ENCODE data around the gene EHBP1L1.
A peak's percentile ranks its signal among the peaks of the same experiment; 100 is the strongest.

Gene EHBP1L1

DNA sequence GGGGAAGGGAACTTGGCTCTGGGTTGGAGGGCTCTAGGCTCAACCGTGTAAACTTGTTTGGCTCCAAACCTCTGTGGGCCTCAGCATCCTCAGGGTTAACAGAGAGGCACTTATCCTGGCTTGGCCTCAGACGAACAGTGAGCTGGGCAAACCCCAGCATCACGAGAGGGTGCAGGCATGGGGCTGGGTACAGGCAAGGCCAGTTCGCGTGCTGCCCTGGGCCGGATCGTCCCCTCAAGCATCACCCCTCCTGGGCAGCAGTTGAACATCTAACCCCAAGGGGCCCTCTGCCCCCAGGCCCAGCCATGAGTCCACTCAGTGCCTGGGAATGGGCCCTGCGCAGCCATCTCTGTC is 1.9 kb downstream of the EHBP1L1 start:
- Mint-ChIP-seq H3K4me3 (peak overlapping the region; percentile 85), H3K9me3 (no peaks in the 10 kb centered on the region), H3K27me3 (no peaks in the 10 kb centered on the region), H3K27ac (peak overlapping the region; percentile 69), H3K36me3 (peaks cover 46% of the 10 kb centered on the region), H3K4me1 (peaks cover 56% of the 10 kb centered on the region)
- ATAC-seq: no peak

DNA sequence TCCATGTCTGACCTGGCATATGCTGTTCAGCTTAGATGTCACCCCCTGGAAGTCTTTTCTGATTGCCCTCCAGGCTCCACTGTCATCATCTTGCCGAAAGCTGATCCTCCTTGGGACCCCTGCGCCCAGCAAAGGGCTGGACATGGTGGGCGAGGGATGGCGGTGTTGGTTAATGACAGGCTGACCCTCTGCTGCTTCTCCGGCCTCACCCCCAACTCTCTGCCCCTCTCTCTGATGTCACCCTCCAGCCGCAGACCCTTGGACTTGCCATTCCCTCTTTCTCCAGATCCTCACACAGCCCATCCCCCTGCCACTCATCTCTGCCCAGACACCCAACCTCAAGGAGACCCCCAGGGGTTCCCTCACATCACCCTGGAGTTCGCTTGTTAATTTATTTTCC is 2.3 kb downstream of the EHBP1L1 start:
- H3K4me1 Mint-ChIP-seq: peaks cover 56% of the 10 kb centered on the region
- peaks cover 50% of the 10 kb centered on the region for H3K36me3 Mint-ChIP-seq
- peak overlapping the region; percentile 85 for H3K4me3 Mint-ChIP-seq
- no peaks in the 10 kb centered on the region for H3K9me3 Mint-ChIP-seq
- no peaks in the 10 kb centered on the region for H3K27me3 Mint-ChIP-seq
- no peak for ATAC-seq
- peak overlapping the region; percentile 69 for H3K27ac Mint-ChIP-seq

DNA sequence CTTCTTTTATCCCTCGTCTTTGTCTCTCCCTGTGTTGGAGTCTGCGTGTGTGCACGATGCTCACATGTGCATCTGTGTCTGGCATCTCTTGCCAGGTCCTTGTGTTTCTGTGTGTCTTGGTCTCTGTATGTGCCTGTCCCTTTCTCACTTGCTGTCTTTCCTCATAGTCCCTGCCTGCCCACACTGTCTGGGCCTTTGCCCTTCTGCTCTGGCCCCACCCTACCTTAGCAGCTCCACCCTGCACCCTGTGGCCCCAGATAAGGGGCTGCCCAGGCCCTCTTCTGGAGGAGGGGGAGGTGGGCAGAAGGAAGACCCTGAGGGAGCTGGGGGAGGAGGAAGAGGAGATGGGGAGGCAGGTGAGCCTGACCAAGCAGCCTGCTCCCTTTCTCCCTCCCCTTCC is 2.8 kb downstream of the EHBP1L1 start:
- H3K27me3 Mint-ChIP-seq: no peaks in the 10 kb centered on the region
- H3K27ac Mint-ChIP-seq: peak overlapping the region; percentile 69
- ATAC-seq: no peak
- H3K36me3 Mint-ChIP-seq: peaks cover 55% of the 10 kb centered on the region
- peak overlapping the region; percentile 85 for H3K4me3 Mint-ChIP-seq
- H3K9me3 Mint-ChIP-seq: no peaks in the 10 kb centered on the region
- peaks cover 54% of the 10 kb centered on the region for H3K4me1 Mint-ChIP-seq

DNA sequence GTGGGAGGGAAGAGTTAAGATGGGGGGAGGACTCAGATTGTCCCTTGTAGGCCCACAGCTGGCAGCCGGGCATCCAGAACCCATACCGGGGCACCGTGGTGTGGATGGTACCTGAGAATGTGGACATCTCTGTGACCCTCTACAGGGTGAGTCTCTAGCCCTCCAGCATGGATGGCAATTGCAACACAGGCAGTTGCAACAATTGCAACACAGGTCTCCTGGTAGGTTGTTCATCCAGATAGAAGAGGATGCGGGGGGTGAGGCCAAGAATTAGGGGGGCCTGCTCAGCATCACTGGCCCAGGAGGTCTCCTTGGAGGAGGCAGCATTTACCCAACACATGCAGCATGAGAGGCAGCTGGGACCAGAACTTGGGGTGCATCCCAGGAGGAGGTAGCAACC is 3.4 kb downstream of the EHBP1L1 start:
- Mint-ChIP-seq H3K4me1 (peaks cover 54% of the 10 kb centered on the region), H3K9me3 (no peaks in the 10 kb centered on the region), H3K27me3 (no peaks in the 10 kb centered on the region), H3K4me3 (no peak overlapping the region), H3K36me3 (peaks cover 57% of the 10 kb centered on the region), H3K27ac (peak overlapping the region; percentile 69)
- no peak for ATAC-seq

DNA sequence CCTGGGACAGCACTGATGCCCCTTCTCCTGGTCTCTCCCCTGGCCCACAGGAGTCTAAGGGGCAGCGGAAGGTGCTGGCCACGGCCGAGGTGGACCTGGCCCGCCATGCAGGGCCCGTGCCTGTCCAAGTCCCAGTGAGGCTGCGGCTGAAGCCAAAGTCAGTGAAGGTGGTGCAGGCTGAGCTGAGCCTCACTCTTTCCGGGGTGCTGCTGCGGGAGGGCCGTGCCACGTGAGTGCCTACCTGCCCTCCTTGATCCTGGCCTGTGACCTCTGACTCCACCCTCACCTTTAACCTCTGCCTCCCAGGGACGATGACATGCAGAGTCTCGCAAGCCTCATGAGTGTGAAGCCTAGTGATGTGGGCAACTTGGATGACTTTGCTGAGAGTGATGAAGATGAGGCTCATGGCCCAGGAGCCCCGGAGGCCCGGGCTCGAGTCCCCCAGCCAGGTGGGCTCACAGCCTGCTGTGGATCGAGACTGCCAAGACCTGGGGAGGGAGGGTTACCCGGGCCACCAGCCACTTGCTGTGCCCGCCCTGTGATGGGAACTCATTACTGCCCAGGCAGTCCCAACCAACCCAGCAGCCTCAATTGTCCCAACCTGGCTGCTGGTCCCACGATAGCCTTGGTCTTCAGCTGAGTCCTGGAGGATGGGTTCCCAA is 4.3 kb downstream of the EHBP1L1 start:
- ATAC-seq: no peak

DNA sequence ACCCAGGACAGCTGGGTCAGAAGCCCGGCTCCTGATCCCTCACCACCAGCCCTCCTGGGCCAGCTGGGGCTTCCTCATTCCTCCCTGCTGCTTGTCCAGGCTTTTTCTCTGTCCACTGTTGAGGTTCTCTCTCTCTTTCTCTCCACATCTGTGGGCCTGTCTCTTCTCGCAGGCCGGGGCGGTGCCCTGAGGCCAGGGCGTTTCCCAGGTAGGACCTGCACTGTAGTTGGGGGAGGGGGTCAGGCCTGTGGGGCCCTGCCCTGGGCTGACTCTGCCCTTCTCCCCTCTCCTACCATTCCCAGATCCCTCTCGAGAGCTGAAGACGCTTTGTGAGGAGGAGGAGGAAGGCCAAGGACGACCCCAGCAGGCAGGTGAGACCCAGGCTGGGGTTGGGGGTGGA is 4.9 kb downstream of the EHBP1L1 start:
- H3K4me3 Mint-ChIP-seq: no peak overlapping the region
- H3K27ac Mint-ChIP-seq: peak overlapping the region; percentile 48
- no peaks in the 10 kb centered on the region for H3K9me3 Mint-ChIP-seq
- no peaks in the 10 kb centered on the region for H3K27me3 Mint-ChIP-seq
- H3K36me3 Mint-ChIP-seq: peaks cover 64% of the 10 kb centered on the region
- no peak for ATAC-seq
- peaks cover 52% of the 10 kb centered on the region for H3K4me1 Mint-ChIP-seq

More for the DNA sequence above, 4.3 kb downstream of the EHBP1L1 start:
- Mint-ChIP-seq H3K4me3 (no peak overlapping the region), H3K9me3 (no peaks in the 10 kb centered on the region), H3K27me3 (no peaks in the 10 kb centered on the region), H3K4me1 (peaks cover 50% of the 10 kb centered on the region), H3K36me3 (peaks cover 60% of the 10 kb centered on the region), H3K27ac (peak overlapping the region; percentile 48)

DNA sequence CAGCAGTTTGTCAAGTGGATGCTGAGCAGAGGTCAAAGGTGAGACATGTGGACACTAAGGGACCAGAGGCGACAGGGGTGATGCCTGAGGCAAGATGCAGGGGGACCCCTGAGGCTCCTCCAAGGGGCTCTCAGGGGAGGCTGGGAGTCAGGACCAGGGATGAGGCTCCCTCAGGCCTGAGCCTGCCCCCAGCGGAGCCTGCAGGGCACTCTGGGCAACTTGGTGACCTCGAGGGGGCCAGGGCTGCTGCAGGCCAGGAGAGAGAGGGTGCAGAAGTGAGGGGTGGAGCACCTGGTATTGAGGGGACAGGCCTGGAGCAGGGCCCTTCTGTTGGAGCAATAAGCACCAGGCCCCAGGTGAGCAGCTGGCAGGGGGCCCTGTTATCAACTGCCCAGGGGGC is 6.1 kb downstream of the EHBP1L1 start:
- no peak for ATAC-seq
- Mint-ChIP-seq H3K27ac (peak overlapping the region; percentile 38), H3K4me3 (no peak overlapping the region), H3K4me1 (peaks cover 58% of the 10 kb centered on the region), H3K36me3 (peaks cover 76% of the 10 kb centered on the region), H3K9me3 (no peaks in the 10 kb centered on the region), H3K27me3 (no peaks in the 10 kb centered on the region)

DNA sequence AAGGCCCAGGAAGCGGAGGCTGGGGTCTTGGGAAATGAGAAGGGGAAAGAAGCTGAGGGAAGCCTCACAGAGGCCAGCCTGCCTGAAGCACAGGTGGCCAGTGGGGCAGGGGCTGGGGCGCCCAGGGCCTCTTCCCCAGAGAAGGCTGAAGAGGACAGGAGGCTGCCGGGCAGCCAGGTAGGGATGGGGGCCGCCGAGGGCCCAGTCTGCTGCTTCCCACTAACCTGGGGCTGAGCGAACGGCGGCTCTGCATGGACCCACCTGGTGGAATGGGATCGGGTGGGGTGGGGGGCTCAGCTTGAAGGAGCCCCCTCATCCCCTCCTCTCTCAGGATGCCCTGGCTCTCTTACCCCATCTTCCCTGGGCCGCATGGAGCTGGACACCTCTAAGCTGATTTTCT is 7.7 kb downstream of the EHBP1L1 start:
- H3K4me1 Mint-ChIP-seq: peaks cover 61% of the 10 kb centered on the region
- no peaks in the 10 kb centered on the region for H3K27me3 Mint-ChIP-seq
- H3K27ac Mint-ChIP-seq: peak overlapping the region; percentile 38
- ATAC-seq: no peak
- no peaks in the 10 kb centered on the region for H3K9me3 Mint-ChIP-seq
- no peak overlapping the region for H3K4me3 Mint-ChIP-seq
- H3K36me3 Mint-ChIP-seq: peaks cover 70% of the 10 kb centered on the region

DNA sequence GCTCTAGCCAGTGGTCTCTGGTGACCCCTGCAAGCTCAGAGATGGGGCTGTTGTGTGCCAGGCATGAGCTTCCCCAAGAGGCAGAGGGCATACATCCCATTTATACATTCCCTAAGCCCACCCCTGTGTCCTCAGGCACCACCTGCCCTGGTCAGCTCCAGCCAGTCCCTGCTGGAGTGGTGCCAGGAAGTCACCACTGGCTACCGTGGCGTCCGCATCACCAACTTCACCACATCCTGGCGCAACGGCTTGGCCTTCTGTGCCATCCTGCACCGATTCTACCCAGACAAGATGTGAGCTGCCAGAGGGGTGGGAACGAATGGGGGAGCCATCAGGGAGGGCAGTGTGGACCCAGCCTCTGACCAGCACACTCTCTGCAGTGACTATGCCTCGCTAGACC is 8.3 kb downstream of the EHBP1L1 start:
- no peaks in the 10 kb centered on the region for H3K27me3 Mint-ChIP-seq
- no peak for ATAC-seq
- no peaks in the 10 kb centered on the region for H3K9me3 Mint-ChIP-seq
- H3K4me1 Mint-ChIP-seq: peaks cover 61% of the 10 kb centered on the region
- H3K36me3 Mint-ChIP-seq: peaks cover 65% of the 10 kb centered on the region
- peak overlapping the region; percentile 24 for H3K27ac Mint-ChIP-seq
- H3K4me3 Mint-ChIP-seq: no peak overlapping the region

DNA sequence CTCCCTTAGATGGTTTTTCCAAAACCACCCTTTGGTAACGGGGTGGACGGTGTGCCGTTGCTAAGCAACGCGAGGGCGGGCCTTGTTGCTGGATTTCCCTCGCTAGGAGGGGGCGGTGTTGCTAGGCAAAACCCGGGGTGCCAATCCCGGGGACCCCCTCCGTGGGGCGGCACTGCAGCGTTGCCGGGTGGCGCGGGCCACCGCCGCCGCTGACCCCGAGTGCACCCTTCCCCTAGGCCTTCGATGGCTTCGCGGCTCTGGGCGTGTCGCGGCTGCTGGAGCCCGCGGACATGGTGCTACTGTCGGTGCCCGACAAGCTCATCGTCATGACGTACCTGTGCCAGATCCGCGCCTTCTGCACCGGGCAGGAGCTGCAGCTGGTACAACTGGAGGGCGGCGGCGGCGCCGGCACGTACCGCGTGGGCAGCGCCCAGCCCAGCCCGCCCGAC is 8.9 kb downstream of the EHBP1L1 start:
- H3K4me1 Mint-ChIP-seq: peaks cover 67% of the 10 kb centered on the region
- H3K9me3 Mint-ChIP-seq: no peaks in the 10 kb centered on the region
- H3K36me3 Mint-ChIP-seq: peaks cover 60% of the 10 kb centered on the region
- H3K27me3 Mint-ChIP-seq: no peaks in the 10 kb centered on the region
- ATAC-seq: no peak
- H3K27ac Mint-ChIP-seq: peak overlapping the region; percentile 24
- no peak overlapping the region for H3K4me3 Mint-ChIP-seq

DNA sequence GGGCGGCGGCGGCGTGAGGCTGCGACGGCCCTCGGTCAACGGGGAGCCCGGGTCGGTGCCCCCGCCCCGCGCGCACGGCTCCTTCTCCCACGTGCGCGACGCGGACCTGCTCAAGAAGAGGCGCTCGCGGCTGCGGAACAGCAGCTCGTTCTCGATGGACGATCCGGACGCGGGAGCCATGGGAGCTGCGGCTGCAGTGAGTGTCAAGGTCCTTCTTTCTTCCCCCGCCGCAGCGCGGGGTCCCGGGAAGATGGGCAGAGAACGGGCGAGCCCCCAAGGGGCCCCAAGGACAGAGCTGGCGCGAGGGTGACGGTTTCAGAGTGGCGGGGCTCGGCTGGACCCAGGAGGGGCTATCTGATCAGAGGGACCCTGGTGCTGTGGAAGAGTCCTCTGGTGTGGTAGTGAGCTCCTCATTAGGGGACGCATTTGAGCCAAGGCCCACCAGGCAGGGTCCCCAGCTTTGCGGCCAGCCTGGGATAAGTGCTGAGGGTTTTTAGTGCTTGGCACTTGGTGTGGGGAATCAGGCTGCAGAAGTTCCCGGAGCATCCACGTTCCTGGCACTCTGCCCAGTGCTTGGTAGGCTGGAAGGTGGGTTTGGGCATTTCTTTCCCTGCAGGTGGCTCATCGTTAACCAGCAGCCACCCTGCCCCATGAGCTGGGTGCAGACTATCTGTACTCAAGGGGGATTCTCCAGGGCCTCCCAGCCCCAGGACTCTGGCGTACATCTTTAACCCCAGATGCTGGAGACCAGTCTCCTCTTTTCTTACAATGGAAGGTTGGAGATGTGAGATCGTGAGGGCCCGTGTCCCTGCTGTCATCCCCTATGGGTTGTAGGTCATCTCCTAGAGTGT is 9.8 kb downstream of the EHBP1L1 start:
- Mint-ChIP-seq H3K27ac (peak overlapping the region; percentile 98), H3K36me3 (peaks cover 59% of the 10 kb centered on the region), H3K9me3 (no peaks in the 10 kb centered on the region), H3K27me3 (no peaks in the 10 kb centered on the region), H3K4me1 (peaks cover 76% of the 10 kb centered on the region), H3K4me3 (peak overlapping the region; percentile 42)
- no peak for ATAC-seq

DNA sequence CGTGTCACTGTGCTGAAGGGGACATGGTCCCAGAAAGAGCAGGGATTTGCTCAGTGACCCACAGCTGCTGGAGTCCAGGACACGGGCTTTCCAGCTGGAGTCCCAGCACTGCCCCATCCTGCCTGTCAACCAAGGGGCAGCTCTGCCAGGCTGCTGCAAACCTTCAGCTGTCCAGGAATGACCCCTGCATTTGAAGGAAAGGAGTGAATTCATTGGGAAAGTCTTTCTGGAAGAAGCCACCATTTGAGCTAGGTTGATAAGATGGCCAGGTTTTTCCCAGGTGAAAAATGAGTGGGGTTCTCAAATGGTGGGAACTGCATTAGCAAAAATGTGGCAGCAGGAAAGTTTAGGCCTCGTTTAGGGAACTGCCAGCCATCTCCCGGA is 10.4 kb downstream of the EHBP1L1 start:
- ATAC-seq: no peak
- peak overlapping the region; percentile 98 for H3K27ac Mint-ChIP-seq

DNA sequence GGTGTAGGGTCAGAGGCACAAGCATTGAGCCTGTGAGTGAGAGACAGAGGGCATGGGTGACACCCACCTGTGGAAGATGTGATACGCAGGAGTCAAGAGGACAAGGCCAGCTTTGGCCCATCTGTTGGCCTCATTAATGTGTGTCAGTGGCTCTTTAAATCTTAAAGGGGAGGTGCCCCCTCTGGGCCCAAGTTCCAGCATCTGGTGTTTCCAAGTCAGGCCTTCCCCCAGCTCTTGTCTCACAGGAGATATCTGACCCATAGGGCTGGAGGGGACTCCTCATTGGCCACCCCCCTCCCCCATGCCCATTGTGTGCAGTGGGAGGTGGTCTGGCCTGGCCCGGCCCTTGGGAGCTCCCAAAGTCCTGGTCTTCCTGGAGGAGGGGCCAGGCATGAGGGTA is 10.8 kb downstream of the EHBP1L1 start:
- ATAC-seq: no peak
- Mint-ChIP-seq H3K4me3 (no peak overlapping the region), H3K36me3 (peaks cover 59% of the 10 kb centered on the region), H3K27me3 (no peaks in the 10 kb centered on the region), H3K9me3 (no peaks in the 10 kb centered on the region), H3K27ac (peak overlapping the region; percentile 98), H3K4me1 (peaks cover 75% of the 10 kb centered on the region)

More for the DNA sequence above, 10.4 kb downstream of the EHBP1L1 start:
- Mint-ChIP-seq H3K9me3 (no peaks in the 10 kb centered on the region), H3K4me1 (peaks cover 76% of the 10 kb centered on the region), H3K4me3 (peak overlapping the region; percentile 42), H3K27me3 (no peaks in the 10 kb centered on the region), H3K36me3 (peaks cover 59% of the 10 kb centered on the region)

DNA sequence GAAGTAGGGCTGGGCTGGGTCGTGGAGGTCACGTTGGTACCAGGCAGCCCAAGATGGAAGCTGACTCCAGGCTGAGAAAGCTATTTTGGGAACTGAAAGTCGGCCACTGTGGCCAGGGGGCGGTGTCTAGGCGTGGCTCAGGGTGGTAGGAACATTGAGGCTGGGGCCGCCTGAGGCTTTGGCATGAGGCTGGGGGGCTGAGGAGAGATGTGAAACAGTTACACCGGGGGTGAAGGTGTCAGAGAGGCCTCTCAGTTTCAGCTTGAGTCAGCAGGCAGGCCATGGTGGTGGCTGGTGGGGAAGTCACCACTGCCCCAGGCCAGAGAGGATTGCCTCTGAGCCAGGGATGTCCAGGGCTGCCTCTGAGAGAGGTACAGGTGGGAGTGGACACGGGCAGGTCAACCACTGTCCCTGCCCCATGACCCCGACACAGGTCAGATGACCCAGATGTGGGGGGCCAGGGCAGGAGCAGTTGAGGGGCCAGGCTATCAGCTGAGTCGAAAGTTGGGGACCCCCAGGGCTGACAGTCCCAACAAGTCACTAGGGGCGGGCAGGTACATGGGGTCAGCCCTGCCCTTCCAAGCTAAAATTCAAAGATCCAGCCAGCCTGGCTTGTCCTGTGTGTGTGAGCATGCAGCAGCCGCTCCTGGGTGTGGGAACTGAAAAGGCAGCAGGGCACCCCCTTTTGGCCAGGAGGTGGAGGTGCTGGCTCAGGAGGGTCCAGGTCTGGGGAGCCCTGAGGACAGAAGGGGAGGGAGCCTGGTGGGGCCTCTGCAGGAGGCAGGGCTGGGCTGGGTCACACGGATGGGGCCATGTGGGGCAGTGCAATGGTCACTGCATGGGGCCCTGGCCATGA is 12.6 kb downstream of the EHBP1L1 start:
- peak; percentile 91 for ATAC-seq
- Mint-ChIP-seq H3K4me3 (peak overlapping the region; percentile 61), H3K36me3 (peaks cover 50% of the 10 kb centered on the region), H3K27me3 (no peaks in the 10 kb centered on the region), H3K4me1 (peaks cover 65% of the 10 kb centered on the region), H3K27ac (peak overlapping the region; percentile 98), H3K9me3 (no peaks in the 10 kb centered on the region)
